Placental pericyte (primary cell): ENCODE data around the gene UBAC2. TPM values are rescaled to one million over a fixed set of nuclear protein-coding genes. Genes with fewer than 3 reads are reported as not detected.

Experiments used
- small RNA-seq: library from RNA; depleted of rRNA; stranded (forward); fragments of <200 nt; gene quantifications from one replicate; pipeline ENCODE3, GENCODE V24; 2012; ENCODE audit warnings: low replicate concordance
- total RNA-seq: library from RNA; depleted of rRNA; stranded (reverse); fragments of >200 nt; gene quantifications from 2 replicates; pipeline ENCODE4 v1.2.3, GENCODE V29; 2012

The UBAC2 gene, protein sequence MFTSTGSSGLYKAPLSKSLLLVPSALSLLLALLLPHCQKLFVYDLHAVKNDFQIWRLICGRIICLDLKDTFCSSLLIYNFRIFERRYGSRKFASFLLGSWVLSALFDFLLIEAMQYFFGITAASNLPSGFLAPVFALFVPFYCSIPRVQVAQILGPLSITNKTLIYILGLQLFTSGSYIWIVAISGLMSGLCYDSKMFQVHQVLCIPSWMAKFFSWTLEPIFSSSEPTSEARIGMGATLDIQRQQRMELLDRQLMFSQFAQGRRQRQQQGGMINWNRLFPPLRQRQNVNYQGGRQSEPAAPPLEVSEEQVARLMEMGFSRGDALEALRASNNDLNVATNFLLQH
- 35.9 and 37.8 TPM in 2 replicates for total RNA-seq

DNA sequence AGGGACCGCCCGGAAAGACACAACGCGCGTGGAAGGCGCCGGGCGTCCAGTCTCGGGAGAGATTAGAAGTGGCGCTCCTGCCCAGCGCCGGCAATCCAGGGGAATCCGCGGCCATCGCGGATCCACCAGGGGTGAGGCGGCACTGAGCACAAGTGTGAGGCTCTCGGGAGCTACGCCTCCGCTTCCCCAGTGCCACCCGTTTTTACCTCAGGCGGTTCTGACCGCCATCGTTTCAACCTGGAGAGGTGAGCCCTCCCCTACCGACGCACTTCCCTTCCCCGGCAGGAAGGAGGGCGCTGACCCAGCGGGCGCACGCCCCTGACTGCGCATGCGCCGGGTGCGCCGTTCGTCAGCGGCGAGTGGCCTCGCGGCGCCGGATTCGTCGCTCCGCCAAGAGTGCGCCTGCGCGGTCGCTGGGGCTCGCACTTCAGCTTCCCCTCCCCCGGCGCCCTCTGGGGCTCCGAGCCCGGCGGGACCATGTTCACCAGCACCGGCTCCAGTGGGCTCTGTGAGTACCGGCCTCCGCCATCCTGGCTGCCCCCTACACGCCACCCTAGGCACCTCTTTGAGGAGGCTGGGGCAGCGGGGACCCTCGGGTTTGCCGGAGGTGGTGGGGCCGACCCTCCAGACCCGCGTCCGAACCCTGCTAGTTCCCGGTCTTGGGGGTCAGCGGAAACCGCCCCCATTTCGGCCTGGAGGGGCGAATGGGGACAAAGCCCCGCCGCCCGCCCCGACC lies at the start of gene UBAC2:
Gene UBAC2, plus strand, starts transcription at position 423 of the 736 bp plus-strand sequence. Its CDS starts 55 bp downstream, at position 478.

DNA sequence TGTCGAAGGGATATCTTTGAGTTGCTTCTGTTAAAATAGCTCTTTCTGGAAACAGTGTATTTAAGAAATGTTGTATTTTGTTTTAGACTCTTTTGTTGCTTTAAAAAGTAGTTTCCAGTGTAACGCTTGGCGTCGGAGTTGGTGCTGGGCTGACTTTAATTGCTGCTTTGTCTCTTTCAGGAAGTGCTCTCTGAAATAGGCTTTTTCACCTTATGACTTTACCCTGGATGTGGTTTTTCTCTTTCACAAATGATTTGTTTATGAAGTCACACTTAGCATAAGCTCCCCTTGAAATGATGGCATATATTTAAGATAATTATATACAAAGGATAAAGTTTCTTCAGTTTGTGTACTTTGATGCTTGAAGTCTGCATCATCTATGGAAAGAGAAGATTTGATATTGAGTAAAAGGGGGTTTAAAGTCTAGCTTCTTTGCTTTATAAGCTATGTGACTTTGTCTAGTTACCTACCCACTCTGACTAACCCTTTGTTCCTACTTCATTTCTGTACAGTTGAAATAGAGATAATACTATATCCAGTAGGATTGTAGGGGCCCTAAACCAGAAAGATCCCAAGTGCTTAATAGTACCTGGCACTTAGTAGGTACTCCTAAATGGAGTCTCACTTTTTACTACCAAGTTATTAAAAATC lies 57.7 kb downstream of the UBAC2 start, which contains the start of gene GPR18:
Gene GPR18, minus strand, starts transcription at position 170 of the 651 bp plus-strand sequence. CDS start 2,507 bp downstream, outside the sequence.

DNA sequence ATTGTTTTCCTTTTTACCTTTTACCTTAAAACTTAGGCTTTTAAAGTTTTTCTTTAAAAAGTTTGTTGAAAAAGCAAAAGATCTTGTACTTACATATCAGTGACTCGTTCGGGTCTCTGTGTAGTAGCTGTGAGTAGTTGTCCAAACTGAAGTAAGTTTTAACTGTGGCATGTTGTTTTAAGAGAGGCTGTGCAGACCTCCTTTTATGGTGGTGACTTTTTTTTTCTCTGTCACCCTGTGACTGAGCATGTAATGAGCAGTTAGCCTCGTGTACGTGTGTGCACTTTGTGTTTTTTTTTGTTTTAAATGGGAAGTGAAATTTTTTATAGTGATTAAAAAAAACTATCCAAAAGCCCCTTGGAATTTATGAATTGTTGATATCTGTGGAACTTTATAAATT lies 106.6 kb downstream of the UBAC2 start, which contains the start of gene GPR183:
Gene GPR183, minus strand, starts transcription at position 153 of the 400 bp plus-strand sequence. CDS start 11,254 bp downstream, outside the sequence.

Small RNAs within 50 kb of the gene (small RNA-seq; reads per million reads assigned to genes)
- gene MIR623 (not detected), gene RN7SKP9 (not detected)

Other genes starting within 250 kb of the UBAC2 start
- gene DOCK9, start 222.8 kb upstream of the UBAC2 start, total RNA-seq, result 15.1 and 78.9 TPM in 2 replicates
- not detected in 2 replicates for gene GPR18, start 57.5 kb downstream of the UBAC2 start, total RNA-seq
- 0.22 and 13.2 TPM in 2 replicates for gene GPR183, start 106.5 kb downstream of the UBAC2 start, total RNA-seq